IPS-11a (cell line): ENCODE results near the gene TMIGD1.

Experiments used
- H3K4me3 ChIP-seq: one replicate; pipeline ENCODE4 v1.5.1; 2013; ENCODE audit warnings: low read depth, low read length, control low read depth

Gene TMIGD1

GRCh38 chr17:30332057-30332542 lies 1.8 kb downstream of the TMIGD1 start:
- H3K4me3 ChIP-seq: no peak overlapping the region

- no peak overlapping the region for H3K4me3 ChIP-seq
These were observed 7.0 kb downstream of the TMIGD1 start for GRCh38 chr17:30326809-30327208.

DNA sequence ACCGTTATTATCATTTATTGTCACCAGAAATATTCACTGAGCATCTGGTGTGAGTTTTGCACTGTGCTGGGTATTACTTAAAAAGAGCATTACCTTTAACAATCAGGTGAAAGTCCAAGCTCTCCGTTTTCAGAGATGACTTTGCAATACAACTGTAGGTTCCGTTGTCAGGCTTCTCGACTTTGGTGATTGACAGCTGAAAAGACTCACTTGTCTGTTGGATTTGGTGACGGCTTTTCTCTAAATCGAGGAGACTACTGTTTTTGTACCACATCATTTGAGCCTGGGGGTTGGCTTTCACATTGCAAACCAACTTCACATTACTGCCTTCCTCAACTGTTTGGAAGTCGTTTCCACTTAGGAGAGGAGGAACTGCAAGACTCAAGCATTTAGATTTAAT lies 9.1 kb downstream of the TMIGD1 start:
- H3K4me3 ChIP-seq: no peak overlapping the region

GRCh38 chr17:30323895-30324319 lies 9.9 kb downstream of the TMIGD1 start:
- no peak overlapping the region for H3K4me3 ChIP-seq

GRCh38 chr17:30323262-30323894 lies 10.5 kb downstream of the TMIGD1 start:
- no peak overlapping the region for H3K4me3 ChIP-seq

DNA sequence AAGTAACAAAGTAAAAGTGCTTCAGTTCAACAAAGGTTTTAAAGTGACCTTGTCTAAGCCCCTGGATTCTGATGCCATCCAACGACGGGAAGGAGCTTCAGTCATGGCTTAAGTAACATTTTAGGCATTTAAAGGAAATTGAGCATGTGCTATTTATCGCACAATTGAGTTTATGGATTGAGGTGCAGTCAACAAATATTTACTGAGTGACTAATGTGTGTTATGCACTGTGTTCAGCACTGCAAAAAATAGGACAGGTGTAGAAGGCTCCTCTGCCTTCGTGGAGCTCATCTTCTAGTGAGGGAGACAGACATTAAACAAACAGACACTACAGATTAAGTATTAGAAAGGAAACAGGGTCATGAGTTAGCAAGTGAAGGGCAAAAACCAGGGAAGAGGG lies 12.5 kb downstream of the TMIGD1 start:
- H3K4me3 ChIP-seq: no peak overlapping the region

DNA sequence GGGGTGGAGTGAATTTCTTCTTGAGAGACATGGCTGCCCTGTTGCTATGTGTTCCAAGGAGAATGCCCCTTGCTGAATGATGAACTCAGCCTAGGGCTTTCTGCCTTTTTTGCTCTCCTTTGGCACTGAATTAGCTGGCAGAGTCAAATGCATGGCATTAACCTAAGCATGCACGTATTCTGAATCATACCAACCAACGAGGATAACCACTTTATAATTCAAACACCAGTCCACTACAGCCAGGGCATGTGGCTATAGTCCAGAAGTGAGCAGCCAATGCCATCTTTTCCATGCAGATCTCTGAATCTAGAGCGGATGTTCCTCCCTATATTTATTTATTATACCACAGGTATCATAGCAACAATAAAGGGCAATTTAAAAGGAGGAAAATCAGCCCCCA lies 15.7 kb downstream of the TMIGD1 start:
- no peak overlapping the region for H3K4me3 ChIP-seq

- H3K4me3 ChIP-seq: no peak overlapping the region
These were observed 17.1 kb downstream of the TMIGD1 start for GRCh38 chr17:30316736-30317135.

- no peak overlapping the region for H3K4me3 ChIP-seq
These were observed 18.8 kb downstream of the TMIGD1 start for GRCh38 chr17:30315106-30315505.

DNA sequence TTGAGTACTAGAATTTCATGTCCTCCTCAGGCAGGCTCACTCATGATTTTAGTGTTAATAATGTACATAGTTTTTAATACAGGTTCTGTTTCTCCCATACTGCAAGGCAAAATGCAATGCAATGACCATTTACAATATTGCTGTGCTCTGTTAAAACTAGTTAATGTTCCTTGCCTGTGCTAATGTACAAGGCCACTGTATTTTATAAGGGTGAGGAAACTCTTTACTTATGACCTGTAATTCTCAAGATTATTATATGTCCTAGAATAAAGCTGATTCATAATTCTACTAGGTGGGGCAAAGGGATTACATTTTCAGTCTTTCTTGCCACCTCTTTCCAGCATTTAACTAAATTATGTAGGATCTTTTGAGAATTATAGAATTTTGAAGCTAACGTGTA lies 19.4 kb downstream of the TMIGD1 start:
- H3K4me3 ChIP-seq: no peak overlapping the region

DNA sequence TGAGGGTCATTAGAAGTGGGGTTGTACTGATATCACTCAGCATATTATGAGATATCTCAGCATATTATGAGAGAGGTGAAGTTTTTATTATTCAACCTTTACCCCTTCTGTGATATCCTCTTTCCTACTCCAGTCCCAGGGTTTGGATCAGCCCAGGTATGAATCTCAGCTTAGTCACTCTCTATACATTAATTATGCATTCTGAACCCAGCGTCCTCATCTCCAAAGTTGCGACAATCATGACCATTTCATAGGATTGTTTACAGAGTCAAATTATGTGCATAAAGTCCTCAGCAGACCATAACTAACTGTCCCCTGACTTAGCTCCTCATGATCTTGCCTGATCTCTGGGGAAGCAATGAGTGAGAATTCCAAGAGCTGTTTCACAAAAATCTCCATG lies 21.6 kb downstream of the TMIGD1 start:
- no peak overlapping the region for H3K4me3 ChIP-seq

DNA sequence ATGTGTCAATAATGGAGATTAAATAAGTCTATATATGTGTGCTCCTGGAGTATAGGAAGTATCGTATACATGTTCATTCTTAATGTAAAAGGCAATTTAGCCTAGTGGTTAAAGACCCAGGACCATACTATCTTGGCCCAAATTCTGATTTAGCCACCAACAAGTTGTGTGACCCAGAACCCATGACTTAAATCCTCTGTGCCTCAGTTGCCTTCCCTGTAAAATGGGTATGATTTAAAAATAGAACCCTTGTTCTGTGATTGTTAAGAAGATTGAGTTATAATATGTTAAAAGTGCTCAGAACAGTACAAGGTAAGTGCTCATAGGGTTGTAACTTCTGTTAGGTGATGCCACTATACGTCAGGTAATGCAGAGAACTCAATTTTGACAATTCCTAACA lies 23.3 kb downstream of the TMIGD1 start:
- H3K4me3 ChIP-seq: no peak overlapping the region

DNA sequence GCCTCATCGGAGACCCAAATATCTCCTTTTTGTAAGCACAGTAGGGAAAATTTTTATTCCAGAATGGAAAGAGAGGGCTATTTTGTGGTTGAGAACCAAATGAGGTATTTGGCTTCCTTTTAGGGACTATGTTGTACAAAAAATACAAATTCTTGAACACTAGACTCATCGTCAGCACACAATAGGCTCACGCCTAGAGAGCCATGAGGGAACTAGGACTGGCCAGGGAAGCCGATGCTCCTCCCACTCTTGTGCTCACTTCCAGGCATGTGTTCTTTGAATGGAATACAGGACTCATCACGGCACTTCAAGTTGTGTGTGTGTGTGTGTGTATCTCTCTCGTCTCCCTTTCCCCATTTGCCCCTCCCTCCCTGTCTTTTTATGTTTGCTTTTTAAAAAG lies 24.3 kb downstream of the TMIGD1 start:
- no peak overlapping the region for H3K4me3 ChIP-seq

- no peak overlapping the region for H3K4me3 ChIP-seq
These were observed 25.5 kb downstream of the TMIGD1 start for GRCh38 chr17:30308406-30308805.

GRCh38 chr17:30304778-30305177 lies 29.1 kb downstream of the TMIGD1 start:
- H3K4me3 ChIP-seq: no peak overlapping the region

GRCh38 chr17:30302241-30302640 lies 31.6 kb downstream of the TMIGD1 start:
- no peak overlapping the region for H3K4me3 ChIP-seq

DNA sequence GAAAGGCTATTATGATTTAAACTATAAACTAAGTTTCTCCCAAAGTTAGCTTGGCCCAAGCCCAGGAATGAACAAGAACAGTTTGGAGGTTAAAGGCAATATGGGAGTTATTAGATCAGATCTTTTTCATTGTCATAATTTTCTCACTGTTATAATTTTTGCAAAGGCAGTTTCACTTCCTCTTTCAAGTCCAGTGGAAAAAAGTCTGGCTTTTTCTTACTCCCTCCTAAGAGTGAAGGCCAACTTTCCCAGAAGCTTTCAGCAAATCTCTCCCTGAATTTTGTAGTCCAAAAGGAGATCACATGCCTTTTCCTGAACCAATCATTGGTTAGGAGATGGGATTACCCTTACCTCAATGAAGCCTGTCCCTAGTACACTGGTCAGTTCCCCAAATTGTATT lies 33.0 kb downstream of the TMIGD1 start:
- no peak overlapping the region for H3K4me3 ChIP-seq

DNA sequence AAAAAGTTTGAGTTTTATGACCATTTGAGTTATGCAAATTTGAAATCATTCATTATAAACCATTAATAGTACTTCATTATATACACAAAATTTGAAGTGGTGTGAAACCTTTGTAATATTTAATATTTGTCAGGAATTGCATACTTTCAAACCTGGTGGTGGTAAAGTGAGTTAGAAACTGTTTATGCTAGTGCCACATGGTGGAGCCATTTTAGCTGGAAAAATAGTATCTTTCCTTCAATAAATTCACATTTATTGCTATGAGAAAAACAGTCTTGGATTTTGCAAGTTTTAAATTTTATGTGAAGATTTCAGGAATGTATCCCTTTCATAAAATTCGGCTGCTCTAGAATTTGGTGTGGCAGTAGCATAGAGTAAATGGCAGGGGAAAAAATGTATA lies 34.9 kb downstream of the TMIGD1 start:
- no peak overlapping the region for H3K4me3 ChIP-seq

DNA sequence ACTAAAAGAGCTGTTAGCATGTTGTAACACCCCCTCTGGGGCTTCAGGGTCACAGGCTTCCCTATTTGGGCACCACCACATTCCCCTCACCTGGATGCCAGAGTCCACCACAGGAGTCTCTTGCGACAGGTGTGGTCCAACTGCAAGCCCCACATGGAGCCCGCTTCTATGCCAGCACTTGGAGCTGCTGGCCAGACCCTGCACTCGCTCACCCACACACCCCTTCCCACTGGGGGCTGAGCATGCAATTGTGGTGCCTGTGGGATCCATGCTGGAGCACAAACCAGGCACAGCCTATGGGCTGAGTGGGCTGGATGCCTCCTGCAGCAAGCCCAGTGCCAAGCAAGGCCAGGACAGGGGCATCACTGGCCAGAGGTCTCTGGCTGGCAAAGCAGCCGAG lies 36.1 kb downstream of the TMIGD1 start:
- H3K4me3 ChIP-seq: no peak overlapping the region

DNA sequence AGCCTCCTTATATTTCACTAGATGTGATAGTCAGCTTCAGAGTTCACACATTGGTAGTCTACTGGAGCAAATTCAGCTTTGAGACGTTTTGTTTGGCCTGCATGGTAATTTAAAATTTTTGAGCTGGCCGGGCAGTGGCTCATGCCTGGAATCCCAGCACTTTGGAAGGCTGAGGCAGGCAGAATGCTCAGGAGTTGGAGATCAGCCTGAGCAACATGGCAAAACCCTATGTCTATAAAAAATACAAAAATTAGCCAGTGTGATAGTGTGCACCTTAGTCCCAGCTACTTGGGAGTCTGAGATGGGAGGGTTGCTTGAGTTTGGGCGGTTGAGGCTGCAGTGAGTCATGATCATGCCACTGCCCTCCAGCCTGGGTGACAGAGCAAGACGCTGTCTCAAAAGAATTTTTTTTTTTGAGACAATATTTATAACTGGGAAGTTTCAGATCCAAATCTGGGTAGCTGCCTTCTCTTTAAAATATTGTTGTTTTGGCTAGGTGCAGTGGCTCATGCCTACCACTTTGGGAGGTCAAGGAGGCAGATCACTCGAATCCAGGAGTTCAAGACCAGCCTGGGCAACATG lies 37.3 kb downstream of the TMIGD1 start:
- no peak overlapping the region for H3K4me3 ChIP-seq

DNA sequence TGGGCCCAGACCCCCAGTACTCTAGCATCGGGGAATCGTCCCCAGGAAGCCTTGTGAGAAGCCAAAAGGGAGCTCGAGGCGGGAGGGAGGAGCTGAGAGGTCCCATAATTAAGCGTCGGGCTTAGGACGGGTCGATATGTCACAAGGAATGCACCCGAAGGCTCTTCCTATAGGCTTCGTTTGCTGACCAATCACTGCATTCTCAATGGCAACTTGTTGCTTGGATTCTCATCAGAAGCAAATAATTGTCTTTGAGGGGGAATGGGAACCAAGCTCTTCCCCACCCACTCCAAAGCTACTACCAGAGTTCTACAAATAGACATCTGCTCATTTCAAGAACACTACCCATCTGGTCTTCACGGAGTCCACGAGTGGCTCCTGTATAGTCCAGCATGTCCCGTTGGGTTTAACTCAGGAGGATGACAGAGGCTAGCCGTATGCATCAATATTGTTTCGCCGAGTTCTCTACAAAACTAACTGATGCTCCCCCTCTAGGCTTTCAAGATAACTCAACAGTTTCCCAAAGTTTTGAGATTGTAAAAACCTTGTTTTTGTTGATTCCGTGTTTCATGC lies 41.5 kb downstream of the TMIGD1 start:
- H3K4me3 ChIP-seq: peak overlapping the region; percentile 61

GRCh38 chr17:30291543-30292285 lies 42.1 kb downstream of the TMIGD1 start, which contains the start of gene BLMH:
Gene BLMH, minus strand, starts transcription at chr17:30291944. Its CDS starts 125 bp downstream, at chr17:30291819.
- peak within 1 kb of the TSS; percentile 61 for H3K4me3 ChIP-seq
